Left forelimb (tissue), 1 donor: ENCODE data around the gene AEBP1.

Source experiments
- DNase-seq: peaks from one replicate; pipeline ENCODE4 v3.0.0-alpha.2; 2018; ENCODE audit warnings: low spot score

AEBP1 gene

GRCh38 chr7:44084701-44085100 lies 19.4 kb upstream of the AEBP1 start:
- no peak for DNase-seq

GRCh38 chr7:44085546-44085945 lies 18.6 kb upstream of the AEBP1 start:
- no peak for DNase-seq

- no peak for DNase-seq
These were observed 17.5 kb upstream of the AEBP1 start for GRCh38 chr7:44086627-44087026.

- DNase-seq: no peak
These were observed 16.0 kb upstream of the AEBP1 start for GRCh38 chr7:44087911-44088838.

GRCh38 chr7:44093102-44093641 lies 11.0 kb upstream of the AEBP1 start:
- DNase-seq: no peak

GRCh38 chr7:44094365-44094764 lies 9.8 kb upstream of the AEBP1 start:
- no peak for DNase-seq

GRCh38 chr7:44094883-44095592 lies 9.1 kb upstream of the AEBP1 start:
- no peak for DNase-seq

GRCh38 chr7:44095781-44096180 lies 8.4 kb upstream of the AEBP1 start:
- no peak for DNase-seq

GRCh38 chr7:44096326-44096881 lies 7.7 kb upstream of the AEBP1 start:
- no peak for DNase-seq

GRCh38 chr7:44097064-44097932 lies 6.8 kb upstream of the AEBP1 start:
- DNase-seq: no peak

- DNase-seq: no peak
These were observed 5.8 kb upstream of the AEBP1 start for GRCh38 chr7:44098092-44099068.

GRCh38 chr7:44099669-44100068 lies 4.5 kb upstream of the AEBP1 start:
- no peak for DNase-seq

- no peak for DNase-seq
These were observed 3.5 kb upstream of the AEBP1 start for GRCh38 chr7:44100458-44101302.

- DNase-seq: no peak
These were observed 2.7 kb upstream of the AEBP1 start for GRCh38 chr7:44101303-44101965.

- no peak for DNase-seq
These were observed 1.9 kb upstream of the AEBP1 start for GRCh38 chr7:44101966-44102845.

GRCh38 chr7:44102846-44103565 lies 1.1 kb upstream of the AEBP1 start:
- no peak for DNase-seq

GRCh38 chr7:44103566-44103922 lies 601 bp upstream of the AEBP1 start:
- DNase-seq: no peak
